HepG2 (cell line): ENCODE results near the gene TADA2A. TPM values are rescaled to one million over a fixed set of nuclear protein-coding genes. Genes with fewer than 3 reads are reported as not detected.

ENCODE experiments used
- CREM ChIP-seq, 2 experiments: sonication (generic) in 1 of 2; formaldehyde crosslinking in 1 of 2; IDR thresholded peaks; 2 replicates each; pipeline versions ENCODE4 v1.4.0 to v1.6.1; 2016 to 2020; ENCODE audit warnings: antibody characterized with exemption in 1 of 2, mild to moderate bottlenecking in 1 of 2, missing genetic modification reagents in 1 of 2
- FOSL2 ChIP-seq: sonication (generic); formaldehyde crosslinking; IDR thresholded peaks from 2 replicates; pipeline ENCODE4 v1.4.0; 2020; ENCODE audit warnings: missing genetic modification reagents
- HDAC6 ChIP-seq: fragments of 200-600 bp; sonication (generic); IDR thresholded peaks from 2 replicates; pipeline ENCODE4 v1.7.0; 2017; ENCODE audit warnings: mild to moderate bottlenecking, antibody characterized with exemption, low read length, low read depth
- HOXA3 ChIP-seq: sonication (generic); formaldehyde crosslinking; IDR thresholded peaks from 2 replicates; pipeline ENCODE4 v1.5.0; 2020; ENCODE audit warnings: missing genetic modification reagents
- IRF2 ChIP-seq: IDR thresholded peaks from 2 replicates; pipeline ENCODE4 v1.6.1; 2018; ENCODE audit warnings: missing genetic modification reagents, missing compliant biosample characterization
- KLF9 ChIP-seq: IDR thresholded peaks from 2 replicates; pipeline ENCODE4 v1.6.1; 2016; ENCODE audit warnings: low read depth
- NFATC3 ChIP-seq: sonication (generic); formaldehyde crosslinking; IDR thresholded peaks from 2 replicates; pipeline ENCODE4 v1.5.1; 2020; ENCODE audit warnings: mild to moderate bottlenecking, missing genetic modification reagents
- NFE2 ChIP-seq: sonication (generic); formaldehyde crosslinking; IDR thresholded peaks from 2 replicates; pipeline ENCODE4 v1.4.0; 2020; ENCODE audit warnings: missing genetic modification reagents
- NR1H2 ChIP-seq: sonication (generic); formaldehyde crosslinking; IDR thresholded peaks from 2 replicates; pipeline ENCODE4 v1.8.1; 2022; ENCODE audit warnings: low read depth, missing genetic modification reagents, borderline replicate concordance
- PHF5A ChIP-seq: IDR thresholded peaks from one replicate; pipeline ENCODE4 v1.6.1; 2018; ENCODE audit warnings: low read depth, missing genetic modification reagents; ENCODE audit not compliant: unreplicated experiment
- RBAK ChIP-seq: sonication (generic); formaldehyde crosslinking; IDR thresholded peaks from 2 replicates; pipeline ENCODE4 v1.5.1; 2020; ENCODE audit warnings: mild to moderate bottlenecking, missing genetic modification reagents
- SALL1 ChIP-seq: sonication (generic); formaldehyde crosslinking; IDR thresholded peaks from 2 replicates; pipeline ENCODE4 v1.8.0; 2022; ENCODE audit warnings: mild to moderate bottlenecking, missing genetic modification reagents
- SOX5 ChIP-seq: IDR thresholded peaks from 2 replicates; pipeline ENCODE4 v1.6.1; 2016; ENCODE audit warnings: borderline replicate concordance
- SRY ChIP-seq: sonication (generic); formaldehyde crosslinking; IDR thresholded peaks from 2 replicates; pipeline ENCODE4 v1.8.0; 2022; ENCODE audit warnings: mild to moderate bottlenecking, missing genetic modification reagents
- TAF1 ChIP-seq: sonication (generic); formaldehyde crosslinking; IDR thresholded peaks from 2 replicates; pipeline ENCODE4 v1.4.0; 2020; ENCODE audit warnings: missing genetic modification reagents
- ZBTB44 ChIP-seq: sonication (generic); formaldehyde crosslinking; IDR thresholded peaks from 2 replicates; pipeline ENCODE4 v1.4.0; 2020; ENCODE audit warnings: missing genetic modification reagents
- ZFP36L2 ChIP-seq: sonication (generic); formaldehyde crosslinking; IDR thresholded peaks from 2 replicates; pipeline ENCODE4 v1.4.0; 2020; ENCODE audit warnings: missing genetic modification reagents
- ZFP90 ChIP-seq: sonication (generic); formaldehyde crosslinking; IDR thresholded peaks from 2 replicates; pipeline ENCODE4 v1.8.0; 2022; ENCODE audit warnings: missing genetic modification reagents, mild to moderate bottlenecking, inconsistent platforms, borderline replicate concordance
- ZNF205 ChIP-seq: IDR thresholded peaks from 2 replicates; pipeline ENCODE4 v1.6.1; 2018; ENCODE audit warnings: missing biosample characterization, missing genetic modification reagents
- ZNF329 ChIP-seq: sonication (generic); formaldehyde crosslinking; IDR thresholded peaks from 2 replicates; pipeline ENCODE4 v1.9.0; 2021; ENCODE audit warnings: low read depth, mild to moderate bottlenecking, missing genetic modification reagents
- ZNF546 ChIP-seq: sonication (generic); formaldehyde crosslinking; conservative IDR thresholded peaks from 2 replicates; pipeline ENCODE4 v1.8.1; 2023; ENCODE audit warnings: mild to moderate bottlenecking, missing genetic modification reagents
- ZNF557 ChIP-seq: sonication (generic); formaldehyde crosslinking; IDR thresholded peaks from 2 replicates; pipeline ENCODE4 v1.4.0; 2020; ENCODE audit warnings: missing genetic modification reagents
- ZNF747 ChIP-seq: sonication (generic); formaldehyde crosslinking; IDR thresholded peaks from 2 replicates; pipeline ENCODE4 v1.8.1; 2023; ENCODE audit warnings: missing genetic modification reagents, mild to moderate bottlenecking, borderline replicate concordance
- polyA plus RNA-seq, 8 experiments: library from polyadenylated mRNA; depleted of rRNA in 3 of 8; stranded (reverse) in 7 of 8; unstranded in 1 of 8; fragments of >200 nt; fragmentation: Illumina TruSeq in 4 of 8; extraction: Trizol in 4 of 8; gene quantifications; 2 replicates each; pipeline versions ENCODE4 v1.2.1 to v1.2.3, GENCODE V29; 2011 to 2016; ENCODE audit warnings: low read depth in 4 of 8, missing spikeins in 1 of 8, mixed read lengths in 1 of 8; ENCODE audit not compliant: insufficient read depth in 1 of 8
- total RNA-seq, 5 experiments: library from RNA; depleted of rRNA; stranded (reverse); fragments of >200 nt; fragmentation: Illumina TruSeq; extraction: Trizol; gene quantifications; 2 replicates each; pipeline ENCODE4 v1.2.3, GENCODE V29; 2016; ENCODE audit warnings: low read depth in 1 of 5
- TF ChIP-seq, protein P1 (sequence below): sonication (generic); formaldehyde crosslinking; IDR thresholded peaks from 2 replicates; pipeline ENCODE4 v1.4.0; 2020; ENCODE audit warnings: missing genetic modification reagents
- TF ChIP-seq, protein P2 (sequence below): sonication (generic); formaldehyde crosslinking; IDR thresholded peaks from 2 replicates; pipeline ENCODE4 v1.4.0; 2020; ENCODE audit warnings: missing genetic modification reagents, low read depth, mild to moderate bottlenecking, borderline replicate concordance
- TF ChIP-seq, protein P3 (sequence below): sonication (generic); formaldehyde crosslinking; IDR thresholded peaks from 2 replicates; pipeline ENCODE4 v1.4.0; 2020; ENCODE audit warnings: mild to moderate bottlenecking, missing genetic modification reagents

Gene TADA2A
- total and polyA plus RNA-seq, 2 of the 13 experiments (the other 11 are each of a cell fraction or from before 2014, with no cell fraction given) = 8.0 to 14.0 TPM

GRCh38 chr17:37489197-37490001 is 82.7 kb downstream of the TADA2A start, which contains the start of gene DUSP14 (continued):
- TF ChIP-seq IRF2 (CRISPR knock-in tag) (no peak), ZNF747 (CRISPR knock-in tag) (peak; percentile 77; the same call in 1 of the 2 replicates), ZNF329 (CRISPR knock-in tag) (no peak; the same call in 1 of the 2 replicates), TAF1 (CRISPR knock-in tag) (peak; percentile 73), HDAC6 (no peak), ZFP90 (CRISPR knock-in tag) (peak; percentile 56; the same call in 1 of the 2 replicates), SALL1 (CRISPR knock-in tag) (peak; percentile 41; the same call in 1 of the 2 replicates), SOX5 (peak; percentile 7; the same call in 1 of the 2 replicates), SRY (CRISPR knock-in tag) (peak; percentile 38; the same call in 1 of the 2 replicates), ZNF557 (CRISPR knock-in tag) (0 out of 2 replicates have a peak, but pooled peaks have one; percentile 58), ZNF546 (CRISPR knock-in tag) (0 out of 2 replicates have a peak, but pooled peaks have one; percentile 9), ZFP36L2 (CRISPR knock-in tag) (no peak; the same call in 1 of the 2 replicates), FOSL2 (CRISPR knock-in tag) (peak; percentile 24; the same call in 1 of the 2 replicates), ZBTB44 (no peak), ZNF205 (0 out of 2 replicates have a peak, but pooled peaks have one; percentile 31), NR1H2 (no peak), CREM (IDR thresholded peaks at IDR 0.05) (no peak), CREM (CRISPR knock-in tag; IDR thresholded peaks at IDR 0.05) (no peak), KLF9 (no peak), RBAK (CRISPR knock-in tag) (no peak), PHF5A (no peak), HOXA3 (peak; percentile 28; the same call in 1 of the 2 replicates), NFE2 (CRISPR knock-in tag) (no peak), NFATC3 (CRISPR knock-in tag) (no peak)
- TF ChIP-seq, protein P1, sequence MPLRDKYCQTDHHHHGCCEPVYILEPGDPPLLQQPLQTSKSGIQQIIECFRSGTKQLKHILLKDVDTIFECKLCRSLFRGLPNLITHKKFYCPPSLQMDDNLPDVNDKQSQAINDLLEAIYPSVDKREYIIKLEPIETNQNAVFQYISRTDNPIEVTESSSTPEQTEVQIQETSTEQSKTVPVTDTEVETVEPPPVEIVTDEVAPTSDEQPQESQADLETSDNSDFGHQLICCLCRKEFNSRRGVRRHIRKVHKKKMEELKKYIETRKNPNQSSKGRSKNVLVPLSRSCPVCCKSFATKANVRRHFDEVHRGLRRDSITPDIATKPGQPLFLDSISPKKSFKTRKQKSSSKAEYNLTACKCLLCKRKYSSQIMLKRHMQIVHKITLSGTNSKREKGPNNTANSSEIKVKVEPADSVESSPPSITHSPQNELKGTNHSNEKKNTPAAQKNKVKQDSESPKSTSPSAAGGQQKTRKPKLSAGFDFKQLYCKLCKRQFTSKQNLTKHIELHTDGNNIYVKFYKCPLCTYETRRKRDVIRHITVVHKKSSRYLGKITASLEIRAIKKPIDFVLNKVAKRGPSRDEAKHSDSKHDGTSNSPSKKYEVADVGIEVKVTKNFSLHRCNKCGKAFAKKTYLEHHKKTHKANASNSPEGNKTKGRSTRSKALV (CRISPR knock-in tag) = peak; percentile 70; the same call in 1 of the 2 replicates
- TF ChIP-seq, protein P2, sequence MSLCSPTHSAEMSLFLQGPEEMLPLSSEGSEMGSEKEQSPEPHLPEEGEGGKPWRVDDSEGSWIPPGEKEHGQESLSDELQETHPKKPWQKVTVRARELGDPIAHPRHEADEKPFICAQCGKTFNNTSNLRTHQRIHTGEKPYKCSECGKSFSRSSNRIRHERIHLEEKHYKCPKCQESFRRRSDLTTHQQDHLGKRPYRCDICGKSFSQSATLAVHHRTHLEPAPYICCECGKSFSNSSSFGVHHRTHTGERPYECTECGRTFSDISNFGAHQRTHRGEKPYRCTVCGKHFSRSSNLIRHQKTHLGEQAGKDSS (CRISPR knock-in tag) = no peak
- TF ChIP-seq, protein P3, sequence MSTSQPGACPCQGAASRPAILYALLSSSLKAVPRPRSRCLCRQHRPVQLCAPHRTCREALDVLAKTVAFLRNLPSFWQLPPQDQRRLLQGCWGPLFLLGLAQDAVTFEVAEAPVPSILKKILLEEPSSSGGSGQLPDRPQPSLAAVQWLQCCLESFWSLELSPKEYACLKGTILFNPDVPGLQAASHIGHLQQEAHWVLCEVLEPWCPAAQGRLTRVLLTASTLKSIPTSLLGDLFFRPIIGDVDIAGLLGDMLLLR (CRISPR knock-in tag) = no peak; the same call in 1 of the 2 replicates
